HG03097 (cell line): ENCODE measurements around the gene GOLGA8K.
"Not testable (repeated sequence)": the region's sequence is repeated elsewhere in the genome, so short reads cannot be mapped to it uniquely, and the experiment has no call there.

ENCODE experiments used
- ATAC-seq: cut with Tn5 transposase; IDR thresholded peaks from one replicate; pipeline ENCODE4 v1.9.1; 2021; ENCODE audit not compliant: unreplicated experiment, low FRiP score

Gene GOLGA8K

DNA sequence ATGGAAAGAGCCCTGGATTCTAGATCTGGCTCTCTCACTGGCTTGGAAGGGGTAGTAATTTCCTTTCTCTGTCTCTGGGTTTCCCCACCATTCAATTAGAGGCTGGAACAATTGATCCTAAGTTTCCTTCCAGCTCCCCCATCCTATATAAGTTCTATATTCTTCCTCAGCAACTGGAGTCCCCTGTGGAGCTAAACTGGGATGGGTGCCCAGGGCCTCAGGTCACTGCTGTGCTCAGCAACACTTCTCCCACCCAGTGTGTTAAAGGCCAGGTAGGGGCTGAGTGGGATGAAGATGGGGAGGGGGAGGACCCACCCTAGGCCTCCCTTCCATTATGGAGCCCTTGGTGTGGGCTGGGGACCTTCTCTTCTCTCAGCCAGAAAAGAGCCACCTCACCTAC, 46.2 kb downstream of the GOLGA8K start:
- not testable (repeated sequence) for ATAC-seq

DNA sequence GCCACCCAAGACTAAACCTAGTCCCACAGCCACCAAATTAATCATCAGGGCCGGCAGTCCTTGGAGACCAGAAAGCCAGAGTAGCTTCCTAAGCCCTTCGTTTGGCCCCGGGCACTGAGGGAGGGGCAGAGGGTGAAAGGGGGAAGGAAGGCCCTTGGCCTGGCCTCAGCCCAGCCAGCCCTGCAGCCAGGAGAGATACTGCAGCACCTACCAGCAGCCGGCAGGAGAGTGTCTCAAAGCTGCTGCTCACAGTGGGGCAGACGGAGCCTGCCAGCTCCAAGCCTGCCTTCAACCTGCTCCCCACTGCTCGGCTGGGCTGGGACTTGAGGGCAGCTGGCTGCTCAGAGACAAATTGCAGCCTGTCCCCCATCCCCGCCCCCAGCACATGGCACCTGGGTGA, 50.3 kb downstream of the GOLGA8K start:
- ATAC-seq = not testable (repeated sequence)

DNA sequence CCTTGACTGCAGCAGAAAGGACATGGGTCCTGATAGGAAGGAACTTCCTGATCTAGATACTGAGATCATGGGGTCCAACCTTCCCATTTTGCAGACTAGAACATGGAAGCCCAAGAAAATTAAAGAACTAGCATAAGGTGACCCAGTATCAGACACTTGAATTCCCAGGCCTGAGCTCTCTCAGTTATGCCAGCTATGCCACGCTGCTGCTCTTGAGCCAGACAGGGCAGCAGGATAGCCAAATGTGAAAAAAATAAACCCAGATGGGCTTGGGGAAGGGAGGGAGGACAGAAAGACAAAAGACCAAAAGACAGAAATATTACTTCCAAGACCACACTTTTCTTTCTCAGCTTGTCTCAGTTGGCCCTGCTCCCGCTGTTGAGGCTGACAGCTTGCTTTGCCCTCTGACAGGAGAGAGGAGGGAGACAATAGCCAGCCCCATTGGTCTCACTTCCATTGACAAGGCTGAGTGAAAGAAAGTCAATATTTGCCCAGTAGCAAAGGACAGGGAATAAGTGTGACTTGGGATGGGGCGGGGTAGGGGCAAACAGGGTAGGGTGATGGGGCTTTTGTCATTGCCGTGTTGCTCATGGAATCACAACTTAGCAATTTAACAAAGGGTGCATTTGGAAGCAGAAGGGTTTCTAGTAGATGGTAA, 52.4 kb downstream of the GOLGA8K start:
- ATAC-seq = not testable (repeated sequence)

DNA sequence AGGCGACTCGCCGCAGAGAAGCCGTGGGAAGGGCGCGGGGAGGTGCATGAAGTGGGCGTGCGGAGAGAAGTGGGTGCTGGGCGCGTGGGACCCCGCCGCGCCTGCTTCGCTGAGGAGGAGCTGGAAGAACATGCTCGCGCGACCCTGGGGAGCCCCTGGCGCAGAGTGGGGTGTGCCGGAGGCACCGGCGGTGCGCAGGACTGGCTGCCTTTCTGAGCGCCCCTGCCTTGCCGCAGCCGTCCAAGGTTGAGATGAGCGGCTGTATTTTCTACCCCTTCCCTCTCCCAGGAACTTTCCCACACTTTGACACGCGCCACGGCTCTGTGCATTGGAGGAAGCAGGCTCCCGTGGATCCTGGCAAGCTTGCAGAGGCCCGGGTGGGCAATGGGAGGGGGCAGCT, 56.1 kb downstream of the GOLGA8K start:
- not testable (repeated sequence) for ATAC-seq

DNA sequence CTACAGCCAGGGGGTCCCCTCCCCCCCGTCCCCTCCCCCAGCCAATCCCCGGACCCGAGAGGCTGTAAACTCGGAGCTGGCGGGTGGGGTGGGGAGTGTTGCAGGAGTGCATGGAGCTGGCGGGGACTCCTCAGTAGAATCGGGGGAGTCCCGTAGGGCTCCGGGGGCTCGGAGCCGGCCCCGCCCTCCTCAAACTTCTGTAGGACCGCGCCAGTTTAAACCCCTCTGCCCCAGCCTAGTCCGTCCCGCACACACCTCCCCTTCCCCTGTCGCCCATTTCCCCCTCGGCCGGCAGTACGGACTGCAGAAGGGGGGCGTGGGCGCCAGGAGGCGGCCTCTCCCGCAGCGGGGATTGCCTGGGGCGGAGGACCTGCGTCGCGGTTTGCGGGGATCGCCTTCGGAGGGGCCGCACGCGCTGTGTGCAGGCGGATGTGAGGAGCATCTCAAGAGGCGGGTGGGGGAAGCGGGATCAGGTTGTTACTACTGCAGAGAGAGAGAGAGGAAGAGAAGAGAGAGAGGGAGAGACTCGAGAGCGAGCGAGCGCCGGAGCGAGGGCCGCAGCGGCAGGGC, 57.0 kb downstream of the GOLGA8K start:
- ATAC-seq = not testable (repeated sequence)

DNA sequence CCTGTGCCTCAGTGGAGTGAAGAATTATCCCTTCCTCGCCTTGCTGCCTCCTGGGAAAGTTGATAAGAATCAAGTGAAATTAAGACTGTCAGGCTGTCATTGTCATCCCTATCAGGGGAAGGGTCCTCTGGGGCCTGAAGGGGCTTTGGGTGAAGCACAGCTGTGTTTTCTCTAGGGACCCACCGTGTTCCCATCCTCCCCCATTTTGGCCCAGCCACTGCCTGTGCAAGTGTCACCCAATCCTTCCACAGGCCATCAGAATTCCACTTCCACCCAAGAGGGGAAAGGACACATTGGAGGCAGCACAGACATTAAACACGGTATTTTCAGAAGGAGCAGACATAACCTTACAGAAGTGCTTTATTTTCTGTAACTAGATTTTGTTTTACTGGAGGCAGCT, 59.2 kb downstream of the GOLGA8K start:
- not testable (repeated sequence) for ATAC-seq
